Dendritic cell treated with granulocyte-macrophage colony-stimulating factor and Interleukin-4, amounts not matched to agents 40 ng/mL and 50 ng/mL, for 4 days (primary cell): ENCODE data around the gene TTC28.
"Not testable (repeated sequence)": the region's sequence is repeated elsewhere in the genome, so short reads cannot be mapped to it uniquely, and the experiment has no call there.

Experiments used
- H3K27ac Mint-ChIP-seq: one replicate; pipeline ENCODE4 v1.8.0; 2022; ENCODE audit warnings: mild to moderate bottlenecking, mixed read lengths
- H3K27me3 Mint-ChIP-seq: one replicate; pipeline ENCODE4 v1.8.0; 2022; ENCODE audit warnings: mild to moderate bottlenecking, mixed read lengths
- H3K36me3 Mint-ChIP-seq: one replicate; pipeline ENCODE4 v1.8.0; 2022; ENCODE audit warnings: low read depth, mixed read lengths
- H3K4me1 Mint-ChIP-seq: one replicate; pipeline ENCODE4 v1.8.0; 2022; ENCODE audit warnings: low read depth, mixed read lengths
- H3K4me3 Mint-ChIP-seq: one replicate; pipeline ENCODE4 v1.8.0; 2022; ENCODE audit warnings: mild to moderate bottlenecking, moderate library complexity, mixed read lengths
- H3K9me3 Mint-ChIP-seq: one replicate; pipeline ENCODE4 v1.8.0; 2022; ENCODE audit warnings: mixed read lengths
- intact Hi-C: fragments of 100-400 bp; cut with micrococcal nuclease; formaldehyde crosslinking; loops from one replicate; pipeline ENCODE4 v1.15.0; 2022

Gene TTC28

GRCh38 chr22:28702891-28703290 is 23.3 kb upstream of the TTC28 start:
- H3K4me1 Mint-ChIP-seq: no peaks in the 10 kb centered on the region

GRCh38 chr22:28693041-28693760 is 13.6 kb upstream of the TTC28 start:
- intact Hi-C loops, H3K9me3 Mint-ChIP-seq, H3K4me1 Mint-ChIP-seq, H3K27ac Mint-ChIP-seq, H3K4me3 Mint-ChIP-seq, H3K27me3 Mint-ChIP-seq: not testable (repeated sequence)
- H3K36me3 Mint-ChIP-seq: peaks cover 92% of the 10 kb centered on the region

More at GRCh38 chr22:28702891-28703290, 23.3 kb upstream of the TTC28 start:
- Mint-ChIP-seq H3K4me3 (no peak overlapping the region), H3K27ac (no peak overlapping the region), H3K27me3 (no peaks in the 10 kb centered on the region), H3K36me3 (peaks cover 77% of the 10 kb centered on the region), H3K9me3 (no peaks in the 10 kb centered on the region)
- intact Hi-C loops: no loop called here

DNA sequence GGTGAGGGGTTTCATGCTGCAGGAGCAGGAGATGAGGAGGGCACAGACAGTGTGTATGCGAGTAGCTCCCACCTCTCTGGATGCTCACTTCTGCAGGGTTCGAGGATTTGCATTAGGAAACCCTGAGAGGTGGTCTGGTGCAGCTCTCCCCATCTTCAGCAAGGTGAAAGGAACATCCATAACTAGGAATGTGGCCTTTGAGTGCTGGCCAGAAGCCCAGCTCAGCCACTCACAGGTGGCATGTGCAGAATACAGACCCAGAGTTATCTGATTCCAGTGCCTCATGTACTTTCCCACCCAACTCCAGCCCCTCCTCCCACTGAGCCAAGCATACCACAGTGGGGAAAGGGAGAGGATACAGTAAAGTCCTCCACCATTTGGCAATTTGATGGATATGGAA is 10.2 kb upstream of the TTC28 start:
- H3K36me3 Mint-ChIP-seq: peaks cover 98% of the 10 kb centered on the region
- intact Hi-C loops, H3K9me3 Mint-ChIP-seq, H3K4me3 Mint-ChIP-seq, H3K27me3 Mint-ChIP-seq, H3K27ac Mint-ChIP-seq, H3K4me1 Mint-ChIP-seq: not testable (repeated sequence)

DNA sequence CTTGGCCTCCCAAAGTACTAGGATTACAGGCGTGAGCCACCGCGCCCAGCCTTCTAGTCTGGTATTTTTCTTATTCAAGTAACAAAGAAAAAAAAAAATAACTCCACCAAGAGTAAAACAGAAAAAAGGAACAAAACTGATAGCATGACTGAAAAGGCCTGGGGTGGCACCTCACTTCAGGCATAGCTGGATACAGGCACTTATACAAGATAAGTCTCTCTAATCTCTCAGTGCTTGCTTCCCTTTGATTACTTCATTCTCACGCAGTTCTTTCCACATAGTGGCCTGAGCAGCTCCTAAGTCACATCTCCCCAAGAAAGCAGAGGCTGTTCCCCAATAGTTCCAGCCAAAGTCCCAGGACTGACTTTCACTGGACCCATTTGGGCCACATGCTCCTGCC is 3.3 kb upstream of the TTC28 start:
- H3K27ac Mint-ChIP-seq, H3K9me3 Mint-ChIP-seq, intact Hi-C loops, H3K4me3 Mint-ChIP-seq: not testable (repeated sequence)
- H3K27me3 Mint-ChIP-seq: peaks cover 35% of the 10 kb centered on the region
- H3K36me3 Mint-ChIP-seq: peaks cover 39% of the 10 kb centered on the region
- peaks cover 13% of the 10 kb centered on the region for H3K4me1 Mint-ChIP-seq

DNA sequence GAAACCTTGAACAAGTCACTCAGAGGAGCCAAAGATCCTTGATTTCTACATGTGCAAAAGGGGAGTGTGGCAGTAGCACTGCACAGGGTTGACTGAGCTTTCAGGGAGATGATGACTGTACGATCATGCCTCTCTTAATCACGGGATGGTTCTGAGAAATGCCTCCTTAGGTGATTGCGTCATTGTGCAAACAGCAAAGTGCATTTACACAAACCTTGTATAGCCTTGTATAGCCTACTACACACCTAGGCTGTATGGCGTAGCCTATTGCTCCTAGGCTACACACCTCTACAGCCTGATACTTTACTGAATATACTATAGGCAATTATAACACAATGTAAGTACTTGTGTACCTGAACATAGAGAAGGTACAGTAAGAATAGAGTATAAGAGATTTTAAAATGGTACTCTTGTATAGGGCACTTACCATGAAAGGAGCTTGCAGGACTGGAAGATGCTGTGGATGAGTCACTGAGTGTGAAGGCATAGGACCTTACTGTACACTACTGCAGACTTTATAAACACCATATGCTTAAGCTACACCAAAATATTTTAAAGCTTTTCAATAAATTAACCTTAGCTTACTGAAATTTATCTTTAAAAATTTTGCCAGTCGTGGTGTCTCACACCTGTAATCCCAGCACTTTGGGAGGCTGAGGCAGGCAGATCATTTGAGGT is 1.3 kb upstream of the TTC28 start:
- H3K27ac Mint-ChIP-seq: not testable (repeated sequence)

GRCh38 chr22:28678778-28679610 is 646 bp downstream of the TTC28 start:
- H3K4me1 Mint-ChIP-seq: peaks cover 25% of the 10 kb centered on the region
- H3K27ac Mint-ChIP-seq: peak overlapping the region; percentile 79
- intact Hi-C loops, H3K36me3 Mint-ChIP-seq, H3K9me3 Mint-ChIP-seq: not testable (repeated sequence)
- peak overlapping the region; percentile 86 for H3K4me3 Mint-ChIP-seq
- peaks cover 67% of the 10 kb centered on the region for H3K27me3 Mint-ChIP-seq

More for the DNA sequence above, 1.3 kb upstream of the TTC28 start:
- H3K4me1 Mint-ChIP-seq: peaks cover 13% of the 10 kb centered on the region
- H3K36me3 Mint-ChIP-seq: peaks cover 19% of the 10 kb centered on the region
- H3K27me3 Mint-ChIP-seq: peaks cover 48% of the 10 kb centered on the region
- H3K9me3 Mint-ChIP-seq, intact Hi-C loops, H3K4me3 Mint-ChIP-seq: not testable (repeated sequence)

- peaks cover 27% of the 10 kb centered on the region for H3K4me1 Mint-ChIP-seq
- H3K9me3 Mint-ChIP-seq, H3K36me3 Mint-ChIP-seq, intact Hi-C loops, H3K27ac Mint-ChIP-seq, H3K4me3 Mint-ChIP-seq: not testable (repeated sequence)
- peaks cover 73% of the 10 kb centered on the region for H3K27me3 Mint-ChIP-seq
These were observed 1.5 kb downstream of the TTC28 start for GRCh38 chr22:28678170-28678569.

DNA sequence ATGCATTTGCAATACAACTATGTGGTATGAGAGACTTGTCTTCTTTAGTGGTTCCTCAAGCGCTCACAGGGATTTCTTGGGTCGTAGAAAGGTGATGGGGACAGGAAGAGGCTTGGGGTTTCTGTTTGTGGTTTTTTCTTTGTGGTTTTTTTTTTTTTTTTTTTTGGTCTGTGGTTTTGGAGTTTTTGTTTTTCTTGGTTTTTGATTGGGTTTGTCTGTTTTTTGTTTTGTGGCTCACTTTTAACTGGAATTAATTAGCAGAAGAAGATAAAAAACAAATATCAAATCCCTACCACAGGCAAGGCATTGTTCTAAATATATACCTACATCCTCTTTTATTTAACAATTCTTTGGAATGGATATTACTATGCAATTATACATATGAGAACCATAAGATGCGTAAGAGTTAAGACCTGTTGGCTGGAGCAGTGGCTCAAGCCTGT is 5.5 kb downstream of the TTC28 start:
- intact Hi-C loops: no loop called here
- H3K27ac Mint-ChIP-seq: no peak overlapping the region
- H3K9me3 Mint-ChIP-seq: no peaks in the 10 kb centered on the region
- H3K27me3 Mint-ChIP-seq: peaks cover 69% of the 10 kb centered on the region
- H3K36me3 Mint-ChIP-seq: no peaks in the 10 kb centered on the region
- peaks cover 24% of the 10 kb centered on the region for H3K4me1 Mint-ChIP-seq
- no peak overlapping the region for H3K4me3 Mint-ChIP-seq

DNA sequence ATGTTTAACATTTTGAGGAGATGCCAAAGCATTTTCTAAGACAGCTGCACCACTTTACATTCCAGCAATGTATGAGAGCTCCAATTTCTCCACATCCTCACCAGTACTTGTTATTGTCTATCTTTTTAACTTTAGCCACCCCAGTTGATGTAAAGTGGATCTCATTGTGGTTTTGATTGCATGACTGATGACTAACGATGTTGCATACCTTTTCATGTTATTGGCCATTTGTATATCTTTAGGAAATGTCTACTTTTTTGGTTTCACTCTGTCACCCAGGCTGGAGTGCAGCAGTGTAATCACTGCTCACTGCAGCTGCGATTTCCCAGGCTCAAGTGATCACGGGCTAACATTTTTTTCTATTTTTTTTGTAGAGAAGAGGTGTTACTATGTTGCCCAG is 8.9 kb downstream of the TTC28 start:
- H3K27ac Mint-ChIP-seq: no peak overlapping the region
- no peak overlapping the region for H3K4me3 Mint-ChIP-seq
- H3K27me3 Mint-ChIP-seq: peaks cover 43% of the 10 kb centered on the region
- H3K4me1 Mint-ChIP-seq: peaks cover 20% of the 10 kb centered on the region
- intact Hi-C loops: no loop called here
- H3K36me3 Mint-ChIP-seq: no peaks in the 10 kb centered on the region
- H3K9me3 Mint-ChIP-seq: no peaks in the 10 kb centered on the region

DNA sequence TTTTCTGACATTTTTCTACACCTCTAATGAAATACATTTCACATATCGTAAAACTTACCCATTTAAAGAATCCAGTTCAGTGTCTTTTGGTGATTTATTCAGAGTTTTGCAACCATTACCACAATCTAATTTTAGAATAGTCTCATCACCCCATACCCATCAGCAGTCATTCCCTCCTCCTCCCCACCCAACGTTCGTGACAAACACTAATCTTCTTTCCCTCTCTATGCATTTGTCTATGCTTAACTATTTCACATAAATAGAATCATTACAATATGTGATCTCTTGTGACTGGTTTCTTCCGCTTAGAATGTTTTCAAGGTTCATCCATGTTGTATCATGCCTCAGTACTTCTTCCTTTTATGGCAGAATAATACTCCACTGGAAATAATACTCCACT is 9.5 kb downstream of the TTC28 start:
- H3K4me3 Mint-ChIP-seq: no peak overlapping the region
- intact Hi-C loops: no loop called here
- peaks cover 18% of the 10 kb centered on the region for H3K4me1 Mint-ChIP-seq

DNA sequence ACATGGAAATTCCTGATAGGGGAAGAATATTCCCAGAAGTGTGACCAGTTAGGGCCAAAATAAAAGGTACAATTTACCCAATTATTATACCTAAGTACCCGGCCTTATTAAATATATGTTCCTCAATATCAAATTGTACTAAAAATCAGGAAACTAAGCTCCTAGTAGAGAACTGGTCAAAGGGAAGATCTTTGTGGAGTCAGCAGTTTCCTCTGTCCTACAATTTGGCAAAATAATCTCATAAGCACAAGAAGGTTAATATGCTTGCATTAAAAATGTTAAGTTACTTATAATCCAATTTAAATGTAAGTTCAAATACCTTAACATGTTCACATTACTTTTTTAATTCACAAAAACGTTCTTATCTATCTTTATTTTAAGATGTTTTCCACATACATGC is 10.3 kb downstream of the TTC28 start:
- H3K36me3 Mint-ChIP-seq: no peaks in the 10 kb centered on the region
- H3K27me3 Mint-ChIP-seq: peaks cover 30% of the 10 kb centered on the region
- peaks cover 12% of the 10 kb centered on the region for H3K4me1 Mint-ChIP-seq
- H3K9me3 Mint-ChIP-seq: no peaks in the 10 kb centered on the region
- H3K4me3 Mint-ChIP-seq: no peak overlapping the region
- intact Hi-C loops: no loop called here
- H3K27ac Mint-ChIP-seq: no peak overlapping the region

More for the DNA sequence above, 9.5 kb downstream of the TTC28 start:
- Mint-ChIP-seq H3K27me3 (peaks cover 37% of the 10 kb centered on the region), H3K9me3 (no peaks in the 10 kb centered on the region), H3K27ac (no peak overlapping the region), H3K36me3 (no peaks in the 10 kb centered on the region)

DNA sequence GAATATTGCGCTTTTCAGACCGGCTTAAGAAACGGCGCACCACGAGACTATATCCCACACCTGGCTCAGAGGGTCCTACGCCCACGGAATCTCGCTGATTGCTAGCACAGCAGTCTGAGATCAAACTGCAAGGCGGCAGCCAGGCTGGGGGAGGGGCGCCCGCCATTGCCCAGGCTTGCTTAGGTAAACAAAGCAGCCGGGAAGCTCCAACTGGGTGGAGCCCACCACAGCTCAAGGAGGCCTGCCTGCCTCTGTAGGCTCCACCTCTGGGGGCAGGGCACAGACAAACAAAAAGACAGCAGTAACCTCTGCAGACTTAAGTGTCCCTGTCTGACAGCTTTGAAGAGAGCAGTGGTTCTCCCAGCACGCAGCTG is 16.1 kb downstream of the TTC28 start:
- H3K36me3 Mint-ChIP-seq, H3K4me1 Mint-ChIP-seq, H3K9me3 Mint-ChIP-seq, intact Hi-C loops, H3K27ac Mint-ChIP-seq, H3K4me3 Mint-ChIP-seq: not testable (repeated sequence)
- H3K27me3 Mint-ChIP-seq: peaks cover 11% of the 10 kb centered on the region

DNA sequence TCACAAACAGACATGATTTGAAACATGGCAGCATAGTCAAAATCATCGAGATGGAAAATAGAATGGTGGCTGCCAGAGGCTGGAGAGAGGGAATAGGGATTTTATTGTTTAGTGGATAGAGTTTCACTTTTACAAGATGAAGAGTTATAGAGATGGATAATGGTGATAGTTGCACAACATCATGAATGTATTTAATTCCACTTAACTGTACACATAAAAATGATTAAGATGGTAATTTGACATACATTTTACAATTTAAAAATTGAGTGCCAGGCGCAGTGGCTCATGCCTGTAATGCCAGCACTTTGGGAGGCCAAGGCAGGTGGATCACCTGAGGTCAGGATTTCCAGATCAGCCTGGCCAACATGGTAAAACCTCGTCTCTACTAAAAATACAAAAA is 21.2 kb downstream of the TTC28 start:
- H3K9me3 Mint-ChIP-seq: no peaks in the 10 kb centered on the region
- H3K4me3 Mint-ChIP-seq: no peak overlapping the region
- H3K36me3 Mint-ChIP-seq: no peaks in the 10 kb centered on the region
- intact Hi-C loops: no loop called here
- no peak overlapping the region for H3K27ac Mint-ChIP-seq
- no peaks in the 10 kb centered on the region for H3K4me1 Mint-ChIP-seq
- H3K27me3 Mint-ChIP-seq: peaks cover 13% of the 10 kb centered on the region

DNA sequence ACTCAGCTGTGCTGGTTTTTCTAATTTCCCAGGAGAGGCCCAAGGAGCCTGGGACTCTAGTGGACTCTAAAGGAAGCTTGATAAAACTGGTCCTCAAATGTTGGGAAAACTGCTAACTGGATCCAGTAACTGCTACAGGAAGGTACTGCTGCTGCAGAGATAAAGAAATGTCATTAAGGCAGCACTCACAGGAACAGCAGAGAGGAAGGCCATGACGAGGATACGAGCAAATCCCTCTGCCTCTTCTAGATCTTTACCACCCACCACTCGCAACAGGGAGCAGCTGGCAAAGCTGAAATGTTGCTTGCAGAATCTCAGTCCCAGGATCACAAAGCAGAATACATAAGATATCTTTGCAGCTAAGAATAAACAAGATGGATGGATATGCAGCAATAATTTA is 23.5 kb downstream of the TTC28 start:
- intact Hi-C loops: no loop called here
- no peak overlapping the region for H3K4me3 Mint-ChIP-seq
- H3K4me1 Mint-ChIP-seq: no peaks in the 10 kb centered on the region
- peaks cover 11% of the 10 kb centered on the region for H3K27me3 Mint-ChIP-seq
- H3K27ac Mint-ChIP-seq: no peak overlapping the region
- no peaks in the 10 kb centered on the region for H3K9me3 Mint-ChIP-seq
- H3K36me3 Mint-ChIP-seq: no peaks in the 10 kb centered on the region
